WTC11 (cell line): ENCODE measurements around the gene MTMR6. TPM values are rescaled to one million over a fixed set of nuclear protein-coding genes. Genes with fewer than 3 reads are reported as not detected.

Experiments used
- ETV6 ChIP-seq: sonication (generic); formaldehyde crosslinking; IDR thresholded peaks from 2 replicates; pipeline ENCODE4 v1.8.1; 2022; ENCODE audit warnings: mild to moderate bottlenecking, missing genetic modification reagents
- IRF1 ChIP-seq: sonication (generic); formaldehyde crosslinking; IDR thresholded peaks from 2 replicates; pipeline ENCODE4 v1.8.0; 2023; ENCODE audit warnings: missing genetic modification reagents
- MXD4 ChIP-seq: fragments of 250-450 bp; sonication (Bioruptor Pico); IDR thresholded peaks from 2 replicates; pipeline ENCODE4 v1.8.0; 2021; ENCODE audit warnings: mild to moderate bottlenecking, moderate library complexity, borderline replicate concordance
- NFATC4 ChIP-seq: fragments of 250-450 bp; sonication (Bioruptor Pico); IDR thresholded peaks from 2 replicates; pipeline ENCODE4 v1.9.0; 2021; ENCODE audit warnings: mild to moderate bottlenecking
- PRDM15 ChIP-seq: sonication (generic); formaldehyde crosslinking; IDR thresholded peaks from 2 replicates; pipeline ENCODE4 v1.8.0; 2022; ENCODE audit warnings: missing genetic modification reagents
- PRRX2 ChIP-seq: fragments of 250-450 bp; sonication (Bioruptor Pico); IDR thresholded peaks from 2 replicates; pipeline ENCODE4 v1.8.0; 2021; ENCODE audit warnings: mild to moderate bottlenecking
- ZNF532 ChIP-seq: fragments of 250-450 bp; sonication (Bioruptor Pico); IDR thresholded peaks from 2 replicates; pipeline ENCODE4 v1.9.0; 2021; ENCODE audit warnings: mild to moderate bottlenecking, borderline replicate concordance
- total RNA-seq: library from RNA; stranded (reverse); gene quantifications from 3 replicates; pipeline ENCODE4 v1.2.3, GENCODE V29; 2021
- TF ChIP-seq, protein P1 (sequence below): sonication (generic); formaldehyde crosslinking; IDR thresholded peaks from 2 replicates; pipeline ENCODE4 v1.8.0; 2022; ENCODE audit warnings: mild to moderate bottlenecking, missing genetic modification reagents
- TF ChIP-seq, protein P2 (sequence below): fragments of 250-450 bp; sonication (Bioruptor Pico); conservative IDR thresholded peaks from 2 replicates; pipeline ENCODE4 v1.9.0; 2021; ENCODE audit warnings: mild to moderate bottlenecking
- TF ChIP-seq, protein P3 (sequence below): sonication (generic); formaldehyde crosslinking; IDR thresholded peaks from 2 replicates; pipeline ENCODE4 v1.8.1; 2023; ENCODE audit warnings: mild to moderate bottlenecking, missing genetic modification reagents, moderate library complexity
- TF ChIP-seq, protein P4 (sequence below): fragments of 200-600 bp; IDR thresholded peaks from 2 replicates; pipeline ENCODE4 v1.8.0; 2022; ENCODE audit warnings: antibody characterized with exemption
- TF ChIP-seq, protein P5 (sequence below): sonication (generic); formaldehyde crosslinking; IDR thresholded peaks from 2 replicates; pipeline ENCODE4 v1.8.1; 2022; ENCODE audit warnings: mild to moderate bottlenecking, moderate library complexity, missing genetic modification reagents

The MTMR6 gene
- total RNA-seq, 1 experiment from 2014 or later, result 8.6 TPM

GRCh38 chr13:25253702-25254101, 33.6 kb downstream of the MTMR6 start (continued):
- TF ChIP-seq MXD4, result no peak
- TF ChIP-seq, protein P1, sequence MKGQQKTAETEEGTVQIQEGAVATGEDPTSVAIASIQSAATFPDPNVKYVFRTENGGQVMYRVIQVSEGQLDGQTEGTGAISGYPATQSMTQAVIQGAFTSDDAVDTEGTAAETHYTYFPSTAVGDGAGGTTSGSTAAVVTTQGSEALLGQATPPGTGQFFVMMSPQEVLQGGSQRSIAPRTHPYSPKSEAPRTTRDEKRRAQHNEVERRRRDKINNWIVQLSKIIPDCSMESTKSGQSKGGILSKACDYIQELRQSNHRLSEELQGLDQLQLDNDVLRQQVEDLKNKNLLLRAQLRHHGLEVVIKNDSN (CRISPR knock-in tag), result no peak
- TF ChIP-seq NFATC4 (CRISPR knock-in tag), result no peak
- TF ChIP-seq, protein P2, sequence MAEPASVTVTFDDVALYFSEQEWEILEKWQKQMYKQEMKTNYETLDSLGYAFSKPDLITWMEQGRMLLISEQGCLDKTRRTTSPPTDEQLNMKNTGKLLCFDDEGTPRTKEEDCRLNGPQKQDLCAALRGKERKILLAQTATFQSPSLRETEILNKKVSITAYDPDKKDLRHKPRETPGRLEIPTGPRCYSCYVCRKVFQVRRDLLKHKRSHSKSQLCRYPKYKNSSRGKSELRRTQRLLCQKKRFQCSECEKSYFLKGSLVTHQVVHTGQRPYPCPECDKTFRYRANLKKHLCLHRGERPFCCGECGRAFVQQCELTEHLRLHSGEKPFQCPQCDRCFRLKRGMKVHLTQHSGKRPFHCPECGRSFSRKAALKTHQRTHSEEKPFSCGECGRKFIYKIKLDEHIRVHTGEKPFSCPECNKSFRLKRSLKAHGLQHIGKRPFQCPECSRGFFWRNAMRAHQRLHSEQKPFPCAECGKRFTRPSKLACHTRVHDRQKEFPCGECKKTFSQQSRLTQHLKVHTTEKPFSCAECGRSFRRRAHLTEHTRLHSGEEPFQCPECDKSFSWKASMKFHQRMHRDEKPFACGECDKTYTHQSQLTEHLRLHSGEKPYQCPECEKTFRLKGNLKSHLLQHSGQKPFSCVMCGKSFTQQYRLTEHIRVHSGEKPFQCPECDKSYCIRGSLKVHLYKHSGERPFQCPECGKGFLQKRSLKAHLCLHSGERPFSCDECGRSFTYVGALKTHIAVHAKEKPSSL (CRISPR knock-in tag), result no peak
- TF ChIP-seq, protein P3, sequence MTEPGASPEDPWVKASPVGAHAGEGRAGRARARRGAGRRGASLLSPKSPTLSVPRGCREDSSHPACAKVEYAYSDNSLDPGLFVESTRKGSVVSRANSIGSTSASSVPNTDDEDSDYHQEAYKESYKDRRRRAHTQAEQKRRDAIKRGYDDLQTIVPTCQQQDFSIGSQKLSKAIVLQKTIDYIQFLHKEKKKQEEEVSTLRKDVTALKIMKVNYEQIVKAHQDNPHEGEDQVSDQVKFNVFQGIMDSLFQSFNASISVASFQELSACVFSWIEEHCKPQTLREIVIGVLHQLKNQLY (CRISPR knock-in tag), result no peak
- TF ChIP-seq IRF1 (CRISPR knock-in tag), result no peak
- TF ChIP-seq PRRX2 (CRISPR knock-in tag), result no peak
- TF ChIP-seq, protein P4, sequence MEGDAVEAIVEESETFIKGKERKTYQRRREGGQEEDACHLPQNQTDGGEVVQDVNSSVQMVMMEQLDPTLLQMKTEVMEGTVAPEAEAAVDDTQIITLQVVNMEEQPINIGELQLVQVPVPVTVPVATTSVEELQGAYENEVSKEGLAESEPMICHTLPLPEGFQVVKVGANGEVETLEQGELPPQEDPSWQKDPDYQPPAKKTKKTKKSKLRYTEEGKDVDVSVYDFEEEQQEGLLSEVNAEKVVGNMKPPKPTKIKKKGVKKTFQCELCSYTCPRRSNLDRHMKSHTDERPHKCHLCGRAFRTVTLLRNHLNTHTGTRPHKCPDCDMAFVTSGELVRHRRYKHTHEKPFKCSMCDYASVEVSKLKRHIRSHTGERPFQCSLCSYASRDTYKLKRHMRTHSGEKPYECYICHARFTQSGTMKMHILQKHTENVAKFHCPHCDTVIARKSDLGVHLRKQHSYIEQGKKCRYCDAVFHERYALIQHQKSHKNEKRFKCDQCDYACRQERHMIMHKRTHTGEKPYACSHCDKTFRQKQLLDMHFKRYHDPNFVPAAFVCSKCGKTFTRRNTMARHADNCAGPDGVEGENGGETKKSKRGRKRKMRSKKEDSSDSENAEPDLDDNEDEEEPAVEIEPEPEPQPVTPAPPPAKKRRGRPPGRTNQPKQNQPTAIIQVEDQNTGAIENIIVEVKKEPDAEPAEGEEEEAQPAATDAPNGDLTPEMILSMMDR, result no peak
- TF ChIP-seq PRDM15, result no peak
- TF ChIP-seq, protein P5, sequence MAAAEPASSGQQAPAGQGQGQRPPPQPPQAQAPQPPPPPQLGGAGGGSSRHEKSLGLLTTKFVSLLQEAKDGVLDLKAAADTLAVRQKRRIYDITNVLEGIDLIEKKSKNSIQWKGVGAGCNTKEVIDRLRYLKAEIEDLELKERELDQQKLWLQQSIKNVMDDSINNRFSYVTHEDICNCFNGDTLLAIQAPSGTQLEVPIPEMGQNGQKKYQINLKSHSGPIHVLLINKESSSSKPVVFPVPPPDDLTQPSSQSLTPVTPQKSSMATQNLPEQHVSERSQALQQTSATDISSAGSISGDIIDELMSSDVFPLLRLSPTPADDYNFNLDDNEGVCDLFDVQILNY, result no peak
- TF ChIP-seq ZNF532 (CRISPR knock-in tag), result no peak
- no peak for TF ChIP-seq ETV6 (CRISPR knock-in tag)
